HG02938 (cell line): ENCODE results near the gene CERS1.

Experiments used
- ATAC-seq: cut with Tn5 transposase; IDR thresholded peaks from one replicate; pipeline ENCODE4 v1.9.1; 2021; ENCODE audit warnings: mild to moderate bottlenecking, moderate library complexity; ENCODE audit not compliant: unreplicated experiment

Gene CERS1

DNA sequence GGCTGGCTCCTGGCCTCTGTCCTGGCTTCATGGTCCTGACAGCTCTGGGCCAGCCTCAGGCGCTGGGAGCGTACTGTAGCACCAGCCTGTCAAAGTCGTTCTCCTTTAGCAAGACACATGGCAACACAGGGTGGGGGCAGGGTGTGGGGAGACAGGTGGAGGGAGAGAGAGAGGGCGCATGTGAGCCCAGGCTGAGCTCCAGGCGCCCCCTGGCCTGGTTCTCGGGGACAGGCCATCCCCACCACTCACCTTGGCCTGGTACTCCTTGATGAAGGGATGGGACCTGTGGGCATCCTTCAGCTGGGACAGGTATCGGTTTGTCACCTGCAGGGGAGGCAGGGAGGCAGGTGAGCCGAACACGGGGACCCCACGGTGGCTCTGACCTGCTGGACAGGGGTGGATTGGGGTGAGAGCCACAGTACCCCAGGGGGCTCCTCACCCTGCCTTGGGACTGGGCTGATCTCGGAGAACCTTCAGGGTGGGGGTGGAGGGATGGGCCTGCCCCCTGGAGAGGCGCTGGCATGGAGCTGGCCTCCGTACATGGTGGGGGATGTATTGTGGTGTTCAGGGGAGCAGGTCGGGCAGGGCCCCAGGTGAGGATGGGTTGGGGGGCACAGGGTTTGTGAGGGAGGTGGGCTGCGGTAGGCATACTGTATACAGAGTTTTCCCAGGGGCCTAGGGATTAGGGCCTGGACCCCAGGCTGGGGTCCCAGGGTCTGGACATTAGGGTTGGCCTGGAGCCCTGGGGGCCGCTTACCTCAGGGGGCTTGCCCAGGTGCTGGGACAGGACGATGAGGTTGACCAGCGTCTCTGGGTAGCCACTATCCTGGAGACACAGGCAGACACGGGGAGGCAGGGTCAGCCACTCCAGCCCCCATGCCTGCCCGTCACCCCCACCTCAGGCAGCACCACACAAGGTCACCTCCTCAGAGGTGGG is 3.9 kb upstream of the CERS1 start:
- no peak for ATAC-seq

DNA sequence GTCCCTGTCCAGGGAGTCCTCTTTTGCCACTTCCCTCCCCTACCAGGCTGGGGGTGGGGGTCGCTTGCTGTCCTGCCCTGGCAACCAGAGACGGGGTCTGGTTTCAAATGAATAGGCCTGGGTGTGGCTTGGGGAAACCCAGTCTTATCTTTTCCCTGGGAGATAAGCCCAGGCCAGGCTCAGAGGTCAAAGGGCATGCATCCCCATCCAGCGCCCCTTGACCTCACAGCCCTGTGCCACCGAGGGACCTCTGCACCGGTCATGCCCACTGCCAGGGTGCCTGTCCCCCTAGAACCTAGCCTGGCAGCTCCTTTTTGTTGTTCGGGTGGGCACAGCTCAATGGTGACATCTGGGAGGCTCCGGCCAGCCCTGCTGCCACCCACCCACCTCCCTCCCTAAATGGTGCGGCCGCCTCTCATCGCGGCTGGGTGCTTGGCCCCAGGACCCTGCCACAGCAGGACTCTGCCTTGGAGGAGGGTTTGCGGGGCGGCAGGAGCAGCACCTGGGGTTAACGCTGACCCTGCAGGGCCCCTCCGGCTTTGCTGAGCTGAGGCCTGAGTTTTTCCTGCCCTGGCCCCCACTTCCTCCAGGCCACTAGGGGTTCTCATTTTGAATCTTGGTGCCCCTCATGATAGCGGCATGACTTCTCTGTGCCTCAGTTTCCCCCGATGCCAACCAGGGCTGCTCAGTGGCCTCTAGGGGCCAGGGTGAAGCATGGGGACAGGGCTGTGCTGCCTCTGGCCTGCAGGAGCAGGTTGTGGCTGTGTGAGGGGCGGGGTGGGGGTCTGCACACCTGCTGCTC is 2.9 kb upstream of the CERS1 start:
- ATAC-seq: no peak

DNA sequence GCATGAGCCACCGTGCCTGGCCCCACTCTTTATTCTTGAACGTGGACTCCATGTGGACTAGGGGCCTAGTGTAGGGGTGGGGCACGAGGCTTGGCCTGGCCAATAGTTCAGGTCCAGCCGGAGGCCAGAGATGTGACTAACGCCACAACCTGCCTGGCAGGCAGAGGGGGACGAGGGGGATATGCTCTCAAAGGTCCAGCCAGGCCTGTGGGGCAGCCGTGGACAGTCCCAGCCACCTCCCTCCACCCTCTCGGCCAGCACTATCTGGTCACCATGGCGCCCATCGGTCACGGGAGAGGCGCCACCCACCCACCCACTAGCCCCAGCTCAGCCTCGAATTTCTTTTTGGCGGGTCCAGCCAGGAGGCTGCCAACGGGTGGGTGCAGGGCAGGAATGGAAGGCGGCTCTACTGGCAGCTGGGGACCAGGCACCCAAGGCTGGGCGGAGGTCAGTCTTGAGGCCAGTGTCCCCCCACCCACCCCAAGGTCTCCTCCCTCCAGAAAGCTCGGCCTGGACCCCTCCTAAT is 2.2 kb upstream of the CERS1 start:
- ATAC-seq: no peak

DNA sequence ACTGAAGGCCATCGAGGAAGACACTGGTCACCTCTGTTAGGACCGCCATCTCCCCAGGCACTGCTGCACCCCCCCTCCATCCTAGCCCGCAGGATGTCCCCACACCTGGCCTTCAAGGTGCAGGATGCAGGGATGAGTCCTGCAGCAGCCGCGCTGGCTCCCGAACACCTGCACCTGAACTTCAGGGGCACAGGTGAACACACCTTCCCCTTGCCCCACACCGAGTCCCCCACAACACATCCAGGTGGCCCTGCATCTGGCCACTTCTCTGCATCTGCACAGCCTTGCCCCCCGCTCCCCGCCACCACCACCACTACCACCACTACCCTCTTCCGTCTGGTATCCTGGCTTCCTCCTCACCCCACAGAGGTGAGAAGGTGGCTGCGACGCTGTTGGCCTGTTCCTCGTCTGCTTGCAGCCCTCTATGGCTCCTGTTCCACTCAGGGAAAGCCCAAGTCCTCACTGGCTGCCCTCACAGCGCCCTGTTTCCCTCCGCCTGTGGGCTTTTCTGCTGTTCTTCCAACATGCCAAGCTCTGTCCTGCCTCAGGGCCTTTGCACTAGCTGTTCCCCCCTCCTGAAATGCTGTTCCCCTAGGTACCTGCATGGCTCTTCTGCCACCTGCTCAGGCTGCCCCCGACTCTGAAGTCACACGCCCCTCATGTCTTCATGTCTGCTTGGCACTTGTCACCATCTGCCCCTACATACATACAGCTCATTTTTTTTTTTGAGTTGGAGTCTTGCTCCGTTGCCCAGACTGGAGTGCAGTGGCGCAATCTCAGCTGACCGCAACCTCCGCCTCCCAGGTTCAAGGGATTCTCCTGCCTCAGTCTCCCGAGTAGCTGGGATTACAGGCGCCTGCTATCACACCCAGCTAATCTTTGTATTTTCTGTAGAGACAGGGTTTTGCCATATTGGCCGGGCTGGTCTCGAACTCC is 1.4 kb upstream of the CERS1 start:
- ATAC-seq: no peak

DNA sequence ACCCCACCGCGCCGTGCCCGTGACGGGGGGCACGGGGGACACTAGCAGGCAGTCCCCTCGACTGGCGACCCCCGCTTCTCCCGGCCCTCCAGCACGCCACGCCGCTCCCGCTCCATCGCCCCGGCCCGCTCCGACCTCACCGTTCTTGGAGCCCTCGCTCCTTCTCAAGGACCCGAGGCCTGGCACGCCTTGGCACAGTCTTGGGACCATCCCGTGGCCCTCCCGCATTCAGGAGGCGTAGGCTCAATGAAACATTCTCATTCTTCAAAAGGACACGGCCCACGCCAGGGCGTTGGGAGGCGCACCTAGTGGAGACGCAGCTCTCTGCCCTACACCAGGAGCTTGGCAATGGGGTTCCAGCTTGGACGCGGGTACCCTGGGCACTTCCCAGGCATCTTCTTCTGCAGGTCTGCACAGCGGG is 473 bp upstream of the CERS1 start:
- ATAC-seq: no peak

DNA sequence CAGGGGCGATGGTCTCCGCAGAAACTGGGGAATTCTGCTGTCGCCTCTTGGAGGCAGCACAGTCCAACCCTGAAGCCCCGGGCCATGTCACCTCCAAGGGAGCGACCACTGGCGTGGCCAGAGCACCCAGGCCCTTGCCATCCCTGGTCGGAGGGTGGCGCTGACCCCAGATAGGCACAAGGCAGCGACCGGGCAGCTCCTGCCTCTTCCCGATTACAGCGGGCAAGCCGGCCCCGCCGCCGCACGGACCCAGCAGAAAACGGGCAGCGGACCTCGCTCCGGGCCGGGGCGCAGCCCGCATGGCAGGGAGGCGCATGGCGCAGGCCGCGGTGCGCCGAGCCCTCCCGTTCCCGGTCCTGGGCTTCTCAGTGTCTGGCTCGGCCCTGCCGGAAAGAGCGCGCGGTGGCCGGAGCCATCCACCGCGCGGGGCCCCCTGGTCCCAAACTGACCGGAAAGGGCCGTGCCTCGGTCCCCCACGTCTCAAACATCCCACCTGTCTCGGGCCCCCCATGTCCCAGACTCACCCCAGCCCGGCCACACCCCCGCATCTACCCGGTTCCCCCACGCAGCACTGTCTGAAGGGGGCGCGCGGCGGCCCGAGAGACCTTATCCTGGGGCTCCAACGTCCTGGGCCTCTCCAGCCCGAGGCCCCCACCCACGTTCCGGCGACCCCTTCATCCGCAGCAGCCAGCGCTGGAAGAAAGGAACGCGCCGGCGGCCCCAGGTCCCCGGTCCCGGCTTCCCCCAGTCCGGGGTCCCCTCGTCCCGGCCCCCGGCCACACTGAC is 727 bp downstream of the CERS1 start:
- no peak for ATAC-seq

DNA sequence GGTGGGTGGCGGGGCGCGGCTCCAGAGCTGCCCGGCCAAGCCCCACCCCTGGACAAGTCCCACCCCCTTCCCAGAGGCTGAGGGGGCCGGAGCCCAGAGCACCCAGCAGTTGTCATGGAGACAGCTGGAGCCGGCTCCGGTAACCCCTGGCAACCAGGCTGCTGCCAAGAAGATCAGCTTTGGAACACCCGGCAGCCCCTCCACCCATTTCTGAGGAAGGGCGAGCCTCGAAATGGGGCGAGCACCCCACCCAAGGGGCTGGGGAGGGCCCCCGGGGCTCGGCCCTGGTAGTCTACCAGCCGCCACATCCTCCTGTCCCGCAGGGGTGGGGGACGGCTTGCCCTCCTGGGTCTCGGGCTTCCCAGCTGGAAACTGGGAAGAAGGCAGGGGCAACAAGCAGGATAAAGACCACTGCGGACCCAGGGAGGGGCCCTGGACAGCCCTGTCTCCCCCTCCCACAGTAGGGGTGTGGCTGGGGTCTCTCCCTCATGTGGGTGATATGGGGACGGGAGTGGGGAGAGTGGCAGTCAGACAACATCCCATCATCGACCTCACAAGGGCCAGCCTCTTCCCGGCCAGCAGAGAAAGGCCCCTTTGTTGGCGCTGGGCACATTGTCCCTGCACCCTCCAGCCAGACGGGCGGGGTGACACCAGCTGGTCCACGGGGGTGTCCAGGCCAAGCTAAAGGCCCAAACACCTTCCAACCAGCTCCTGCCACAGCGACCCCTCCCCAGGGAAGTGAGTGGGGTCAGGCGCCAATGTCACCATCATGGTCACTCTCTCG is 1.5 kb downstream of the CERS1 start:
- ATAC-seq: no peak

DNA sequence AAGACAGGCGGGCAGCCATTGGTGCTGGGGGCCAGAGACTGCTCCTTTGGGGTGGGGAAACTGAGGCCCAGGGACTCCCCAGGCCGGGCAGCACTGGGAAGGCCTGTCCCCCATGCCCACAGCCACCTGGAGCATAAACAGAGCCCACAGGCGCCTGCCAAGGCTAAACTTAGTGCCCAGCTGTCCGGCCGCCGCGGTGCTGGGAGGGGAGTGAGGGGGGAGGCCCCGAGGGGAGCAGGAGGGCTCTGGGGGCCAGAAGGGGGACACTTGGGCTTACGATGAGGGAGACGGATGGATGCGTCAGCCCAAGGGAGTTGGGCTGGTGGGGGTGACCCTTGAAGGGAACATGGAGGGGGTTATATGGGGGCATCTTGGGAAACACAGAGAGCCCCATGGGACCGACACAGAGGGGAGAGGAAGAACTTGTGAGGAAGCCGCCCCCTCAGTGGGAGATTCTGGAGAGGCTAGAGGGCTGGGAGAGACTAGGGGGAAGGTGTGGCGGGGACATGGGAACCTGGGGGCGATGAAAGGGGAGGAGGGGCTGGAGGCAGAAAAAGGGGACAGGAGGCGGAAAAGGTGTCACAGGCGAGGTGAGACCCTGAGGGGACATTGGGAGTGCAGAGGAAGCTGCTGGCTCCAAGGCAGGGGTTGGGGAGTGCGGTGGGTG is 2.2 kb downstream of the CERS1 start:
- no peak for ATAC-seq

DNA sequence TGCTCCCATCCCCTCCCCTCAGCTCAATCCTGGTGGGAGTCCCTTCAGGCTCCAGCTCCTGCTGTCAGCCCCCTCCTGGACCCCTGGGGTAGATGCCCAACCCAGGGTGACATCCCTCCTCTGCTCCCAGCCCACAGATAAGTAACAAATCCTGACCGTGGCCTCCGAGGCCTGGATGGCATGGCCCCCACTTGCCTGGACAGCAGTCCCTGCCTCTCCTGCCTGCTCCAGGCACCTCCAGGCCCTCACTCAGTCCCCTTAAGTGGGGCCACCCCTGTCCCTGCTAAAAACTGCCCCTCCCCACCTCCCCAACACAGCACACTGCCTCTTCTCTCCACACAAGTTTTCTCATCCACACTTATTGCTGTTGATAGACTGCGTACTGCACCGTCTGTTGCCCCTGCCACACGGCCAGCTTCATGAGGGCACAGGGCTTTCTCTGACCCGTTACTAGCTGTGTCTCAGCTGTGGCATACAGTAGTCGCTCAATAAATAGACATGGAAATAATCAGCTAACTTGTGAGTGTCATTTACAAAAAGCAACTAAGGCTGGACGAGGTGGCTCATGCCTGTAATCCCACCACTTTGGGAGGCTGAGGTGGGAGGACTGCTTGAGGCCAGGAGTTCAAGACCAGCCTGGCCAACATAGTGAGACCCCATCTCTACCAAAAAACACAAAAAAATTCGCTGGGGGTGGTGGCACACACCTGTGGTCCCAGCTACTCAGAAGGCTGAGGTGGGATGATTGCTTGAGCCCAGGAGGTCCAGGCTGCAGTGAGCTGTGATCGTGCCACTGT is 5.8 kb downstream of the CERS1 start:
- ATAC-seq: no peak

DNA sequence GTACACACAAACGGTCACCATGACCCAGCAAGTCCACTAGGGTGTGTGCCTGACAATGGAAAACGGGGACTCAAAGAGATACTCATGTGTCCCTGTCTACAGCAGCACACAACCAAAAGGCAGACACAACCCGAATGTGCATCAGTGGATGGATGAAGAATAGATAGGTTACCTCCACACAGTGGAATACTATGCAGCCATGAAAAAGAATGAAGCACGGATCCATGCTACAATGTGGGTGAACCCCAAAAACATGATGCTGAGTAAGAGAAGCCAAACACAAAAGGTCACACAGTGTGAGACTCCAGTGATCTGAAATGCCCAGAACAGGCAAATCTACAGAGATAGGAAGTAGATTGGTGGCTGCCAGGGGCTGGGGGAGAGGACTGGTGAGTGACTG is 9.0 kb downstream of the CERS1 start:
- ATAC-seq: no peak

DNA sequence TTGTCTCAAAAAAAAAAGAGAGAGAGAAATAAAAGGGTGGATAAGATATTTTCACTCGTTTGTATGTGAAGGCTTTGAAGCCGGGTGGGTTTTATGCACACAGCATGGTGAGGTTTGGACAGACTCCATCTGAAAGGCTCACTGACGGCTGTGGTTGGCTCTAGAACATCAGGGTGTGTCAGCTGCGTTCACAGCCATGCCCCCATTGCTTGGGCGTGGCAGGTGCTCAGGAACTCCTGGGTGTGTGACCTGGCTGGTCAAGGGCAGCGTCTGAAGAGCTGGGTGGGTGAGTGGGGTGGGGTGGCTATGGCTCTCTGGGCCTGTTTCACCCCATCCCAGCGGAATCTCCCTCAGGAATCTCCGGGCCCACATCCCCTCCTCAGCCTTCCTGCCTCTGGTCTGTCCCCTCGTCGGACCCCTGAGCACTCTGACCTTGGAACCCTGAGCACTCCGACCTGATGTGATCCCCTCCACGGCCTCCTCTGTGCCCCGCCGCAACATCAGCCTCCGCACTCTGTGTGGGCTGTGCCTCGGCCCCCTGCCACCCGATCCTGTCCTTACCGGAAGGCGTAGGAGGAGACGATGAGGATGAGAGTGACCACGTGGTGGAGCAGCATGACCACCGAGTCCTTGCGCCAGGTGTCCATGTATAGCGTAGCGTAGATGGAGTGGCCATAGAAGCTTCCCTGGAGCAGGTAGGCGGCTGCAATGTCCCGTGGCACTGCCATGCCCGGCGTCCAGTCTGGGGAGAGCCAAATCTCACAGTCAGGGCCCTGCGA is 12.2 kb downstream of the CERS1 start:
- ATAC-seq: no peak

DNA sequence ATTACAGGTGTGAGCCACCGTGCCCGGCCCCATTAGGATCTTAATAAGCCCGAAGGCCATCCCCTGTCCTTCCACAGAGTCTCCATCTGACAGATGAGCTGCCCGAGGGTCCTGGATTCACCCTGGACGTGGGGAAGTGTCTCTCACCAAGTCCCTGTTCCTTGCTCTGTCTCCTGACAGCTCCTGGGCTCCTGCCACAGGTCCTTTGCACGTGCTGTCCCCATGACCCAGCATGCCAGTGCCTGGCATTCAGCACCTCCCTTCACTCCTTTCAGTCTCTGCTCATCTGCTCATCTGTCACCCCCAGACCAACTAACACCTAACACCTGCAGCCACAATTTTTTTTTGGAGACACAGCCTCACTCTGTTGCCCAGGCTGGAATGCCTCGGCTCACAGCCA is 14.5 kb downstream of the CERS1 start:
- ATAC-seq: no peak

DNA sequence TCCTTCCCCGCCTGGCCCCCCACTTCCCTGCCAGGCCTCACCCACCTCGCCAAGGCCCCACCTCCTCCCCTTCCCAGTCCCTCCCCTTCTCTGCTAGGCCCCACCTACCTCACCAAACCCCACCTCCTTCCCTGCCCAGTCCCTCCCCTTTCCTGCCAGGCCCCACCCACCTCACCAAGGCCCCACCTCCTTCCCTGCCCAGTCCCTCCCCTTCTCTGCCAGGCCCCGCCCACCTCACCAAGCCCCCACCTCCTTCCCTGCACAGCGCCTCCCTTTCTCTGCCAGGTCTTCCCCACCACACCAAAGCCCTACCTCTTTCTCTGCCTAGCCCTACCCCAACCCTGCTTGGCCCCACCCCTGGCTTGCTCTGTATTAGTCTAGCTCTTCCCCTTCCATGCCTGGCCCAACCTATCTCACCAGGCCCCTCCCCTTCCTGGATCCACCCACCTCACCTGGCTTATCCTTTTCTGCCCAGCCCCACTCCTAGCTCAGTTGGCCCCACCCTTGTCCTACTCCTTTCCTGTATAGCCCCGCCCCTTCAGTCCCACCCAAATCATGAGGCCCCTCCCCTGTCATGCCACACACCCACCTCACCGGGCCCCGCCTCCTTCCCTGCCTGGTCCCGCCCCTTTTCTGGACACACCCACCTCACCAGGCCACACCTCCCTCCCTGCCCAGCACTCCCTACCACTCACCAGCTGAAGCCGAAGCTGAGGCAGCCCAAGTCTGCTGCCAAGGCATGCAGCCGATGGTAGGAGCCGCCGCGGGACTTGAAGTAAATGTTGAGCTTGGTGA is 16.2 kb downstream of the CERS1 start:
- ATAC-seq: no peak

DNA sequence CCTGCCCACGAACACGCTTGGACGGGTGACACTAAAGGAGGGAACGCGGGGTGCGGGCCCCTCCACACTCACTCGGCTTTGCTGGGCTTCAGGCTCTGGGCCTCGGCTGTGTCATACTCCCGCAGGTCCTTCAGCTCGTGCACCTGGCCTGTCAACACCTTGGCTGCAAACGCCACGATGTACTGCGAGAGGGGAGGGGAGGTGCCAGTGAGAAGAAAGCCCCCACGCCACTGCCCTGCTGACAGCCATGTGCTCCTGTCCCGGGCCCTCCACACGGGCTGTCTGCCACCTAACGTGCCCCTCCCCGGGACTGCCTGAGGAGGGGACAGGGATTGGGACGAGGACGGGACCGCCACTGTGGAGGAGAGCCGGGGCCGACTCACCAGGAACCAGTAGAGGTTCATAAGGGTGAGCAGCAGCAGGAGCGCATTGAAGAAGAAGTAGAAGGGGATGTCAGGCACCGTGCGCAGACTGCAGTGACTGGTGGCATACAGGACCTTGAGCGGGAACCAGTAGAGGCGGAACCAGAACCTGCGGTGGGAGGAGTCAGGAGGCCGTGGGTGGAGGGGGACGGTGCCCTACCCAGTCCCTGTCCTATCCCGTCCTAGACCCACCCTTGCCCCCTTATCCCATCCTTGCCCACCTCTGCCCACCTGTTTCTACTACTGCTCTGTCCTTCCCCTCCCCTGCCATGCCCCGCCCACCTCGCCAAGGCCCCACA is 16.9 kb downstream of the CERS1 start:
- no peak for ATAC-seq

DNA sequence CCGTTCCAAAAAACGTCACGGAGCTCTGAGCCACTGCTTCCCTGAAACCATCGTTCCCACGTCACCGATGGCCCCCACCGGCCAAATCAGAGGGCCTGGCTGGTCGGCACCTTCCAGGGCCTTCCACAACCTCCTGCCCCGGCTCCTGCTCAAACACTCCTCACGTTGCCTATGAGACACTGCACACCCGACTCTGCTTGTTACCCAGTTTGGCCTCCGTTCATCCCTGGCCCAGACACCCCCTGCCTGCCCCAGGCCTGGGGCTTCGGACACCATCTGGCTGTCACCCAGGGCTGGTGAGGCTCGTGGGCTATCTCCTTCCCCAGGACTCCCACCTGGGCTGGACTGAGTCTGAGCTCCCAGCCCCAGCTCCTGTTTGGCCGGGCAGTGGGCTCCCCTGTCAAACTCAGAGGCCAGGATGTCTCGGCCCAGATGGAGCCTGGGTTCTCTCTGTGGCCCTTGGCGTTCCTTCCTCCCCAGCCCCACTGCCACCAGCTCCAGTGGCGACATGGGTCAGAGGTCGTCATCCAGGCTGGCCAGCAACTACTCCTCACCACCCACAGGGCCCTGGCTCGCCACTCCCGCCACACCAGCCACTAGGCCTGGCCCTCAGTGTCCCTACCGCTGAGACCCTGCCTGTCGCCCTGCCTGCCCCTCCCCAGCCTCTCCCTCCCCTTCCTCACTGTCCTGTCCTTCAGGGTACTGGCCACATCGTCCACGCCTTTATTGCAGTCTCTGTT is 17.7 kb downstream of the CERS1 start:
- no peak for ATAC-seq
